OCI-LY3 (cell line): ENCODE data around the gene NXPH4.

ENCODE experiments used
- H2AFZ ChIP-seq: fragments of 200-600, 300-600 bp; shearing (Covaris generic); 2 replicates; pipeline ENCODE4 v1.6.0; 2014; ENCODE audit warnings: antibody characterized with exemption, low read depth, low read length
- H3K27ac ChIP-seq: fragments of 200-600, 300-600 bp; sonication (generic); 2 replicates; pipeline ENCODE4 v1.5.1; 2014; ENCODE audit warnings: mild to moderate bottlenecking, low read length, moderate library complexity, mixed read lengths
- H3K27me3 ChIP-seq: fragments of 200-600, 300-600 bp; sonication (generic); 2 replicates; pipeline ENCODE4 v1.6.1; 2014; ENCODE audit warnings: low read depth, low read length, mixed read lengths
- H3K36me3 ChIP-seq: fragments of 200-600, 300-600 bp; sonication (generic); replicated peaks from 2 replicates; pipeline ENCODE3; 2014; ENCODE audit warnings: low read depth, low read length, mixed read lengths
- H3K4me1 ChIP-seq: fragments of 300-600, 200-600 bp; sonication (generic); 2 replicates; pipeline ENCODE4 v1.6.1; 2014; ENCODE audit warnings: low read length, mixed read lengths
- H3K4me2 ChIP-seq: fragments of 200-600, 300-600 bp; sonication (generic); 2 replicates; pipeline ENCODE4 v1.6.1; 2014; ENCODE audit warnings: low read length, mixed read lengths
- H3K4me3 ChIP-seq: fragments of 300-600, 200-600 bp; sonication (generic); 2 replicates; pipeline ENCODE4 v1.5.1; 2014; ENCODE audit warnings: antibody characterized with exemption, mild to moderate bottlenecking, low read length, moderate library complexity
- H3K79me2 ChIP-seq: fragments of 300-600, 200-600 bp; shearing (Covaris generic); 2 replicates; pipeline ENCODE4 v1.6.1; 2014; ENCODE audit warnings: mild to moderate bottlenecking, low read length, mixed read lengths
- H3K9ac ChIP-seq: fragments of 300-600, 200-600 bp; shearing (Covaris generic); 2 replicates; pipeline ENCODE4 v1.6.0; 2014; ENCODE audit warnings: mild to moderate bottlenecking, low read length, moderate library complexity
- H3K9me3 ChIP-seq: fragments of 200-600, 300-600 bp; shearing (Covaris generic); 2 replicates; pipeline ENCODE4 v1.6.1; 2014; ENCODE audit warnings: low read length, mixed read lengths; ENCODE audit not compliant: insufficient read depth
- H4K20me1 ChIP-seq: fragments of 200-600, 300-600 bp; sonication (generic); 2 replicates; pipeline ENCODE4 v1.6.1; 2016; ENCODE audit warnings: low read length, mixed read lengths; ENCODE audit not compliant: insufficient read depth
- CTCF ChIP-seq: fragments of 200-600, 300-600 bp; sonication (generic); IDR thresholded peaks from 2 replicates; pipeline ENCODE4 v1.5.1; 2014; ENCODE audit warnings: antibody characterized with exemption, low read length, low read depth
- EZH2phosphoT487 ChIP-seq: fragments of 200-600 bp; shearing (Covaris generic); IDR thresholded peaks from 2 replicates; pipeline ENCODE4 v1.6.1; 2018; ENCODE audit warnings: antibody characterized with exemption, mixed run types, low read depth

The NXPH4 gene

GRCh38 chr12:57216014-57216911, at the start of gene NXPH4:
NXPH4 (plus strand) TSS chr12:57216794; CDS start chr12:57216970, 176 bp downstream.
- H3K27ac ChIP-seq = no peak within 1 kb of the TSS
- H2AFZ ChIP-seq = 0 out of 2 replicates have a peak within 1 kb of the TSS, but pooled peaks have one; percentile 28
- H3K4me1 ChIP-seq = peaks cover 50% of the 10 kb centered on the region

GRCh38 chr12:57166971-57167371, 49.6 kb upstream of the NXPH4 start:
- Histone ChIP-seq H4K20me1 (no peaks in the 10 kb centered on the region), H3K27ac (no peak overlapping the region), H3K9me3 (no peaks in the 10 kb centered on the region), H2AFZ (no peak overlapping the region), H3K27me3 (no peaks in the 10 kb centered on the region), H3K9ac (no peak overlapping the region), H3K4me1 (peaks cover 50% of the 10 kb centered on the region), H3K36me3 (no peaks in the 10 kb centered on the region), H3K79me2 (no peaks in the 10 kb centered on the region), H3K4me2 (peak overlapping the region; percentile 38; the same call in 1 of the 2 replicates), H3K4me3 (no peak overlapping the region)
- TF ChIP-seq CTCF (no peak), EZH2phosphoT487 (no peak)

More at GRCh38 chr12:57216014-57216911, at the start of gene NXPH4:
- Histone ChIP-seq H4K20me1 (peaks cover 4% of the 10 kb centered on the region; the same call in 1 of the 2 replicates), H3K36me3 (no peaks in the 10 kb centered on the region), H3K27me3 (peaks cover 67% of the 10 kb centered on the region), H3K79me2 (no peaks in the 10 kb centered on the region), H3K4me2 (peak within 1 kb of the TSS; percentile 96), H3K4me3 (peak within 1 kb of the TSS; percentile 91), H3K9ac (peak within 1 kb of the TSS; percentile 59), H3K9me3 (no peaks in the 10 kb centered on the region)
- TF ChIP-seq CTCF (0 out of 2 replicates have a peak, but pooled peaks have one; percentile 7), EZH2phosphoT487 (no peak)

GRCh38 chr12:57168058-57168457, 48.5 kb upstream of the NXPH4 start:
- H3K27ac ChIP-seq = peak overlapping the region; percentile 3; the same call in 1 of the 2 replicates
- H3K27me3 ChIP-seq = no peaks in the 10 kb centered on the region
- H4K20me1 ChIP-seq = no peaks in the 10 kb centered on the region
- no peak overlapping the region; the same call in 1 of the 2 replicates for H3K4me3 ChIP-seq
- H3K36me3 ChIP-seq = no peaks in the 10 kb centered on the region
- H3K4me1 ChIP-seq = peaks cover 40% of the 10 kb centered on the region
- H3K4me2 ChIP-seq = peak overlapping the region; percentile 38; the same call in 1 of the 2 replicates
- H3K9ac ChIP-seq = no peak overlapping the region; the same call in 1 of the 2 replicates
- no peaks in the 10 kb centered on the region for H3K79me2 ChIP-seq
- H3K9me3 ChIP-seq = no peaks in the 10 kb centered on the region
- no peak for TF ChIP-seq CTCF
- TF ChIP-seq EZH2phosphoT487 = no peak
- peak overlapping the region; percentile 36; the same call in 1 of the 2 replicates for H2AFZ ChIP-seq

- no peaks in the 10 kb centered on the region for H3K36me3 ChIP-seq
- no peak overlapping the region for H2AFZ ChIP-seq
- peak overlapping the region; percentile 38; the same call in 1 of the 2 replicates for H3K4me2 ChIP-seq
- H3K27ac ChIP-seq = no peak overlapping the region
- no peak overlapping the region for H3K9ac ChIP-seq
- TF ChIP-seq EZH2phosphoT487 = no peak
- no peaks in the 10 kb centered on the region for H3K27me3 ChIP-seq
- H3K79me2 ChIP-seq = no peaks in the 10 kb centered on the region
- H3K9me3 ChIP-seq = no peaks in the 10 kb centered on the region
- H3K4me3 ChIP-seq = no peak overlapping the region
- no peaks in the 10 kb centered on the region for H4K20me1 ChIP-seq
- H3K4me1 ChIP-seq = peaks cover 37% of the 10 kb centered on the region
Measured at GRCh38 chr12:57169046-57169795, 47.4 kb upstream of the NXPH4 start.
